BE2C (cell line): ENCODE results near the gene VPS35L.

Source experiments
- DNase-seq: peaks from one replicate; pipeline ENCODE4 v3.0.0-alpha.2; 2020
- H3K27me3 ChIP-seq: fragments of 250-450 bp; sonication (Bioruptor Pico); 2 replicates; pipeline ENCODE4 v1.5.1; 2020; ENCODE audit warnings: mild to moderate bottlenecking
- H3K36me3 ChIP-seq: fragments of 250-450 bp; sonication (Bioruptor Pico); 2 replicates; pipeline ENCODE4 v1.5.1; 2020; ENCODE audit warnings: mild to moderate bottlenecking
- H3K4me1 ChIP-seq: fragments of 250-450 bp; sonication (Bioruptor Pico); 2 replicates; pipeline ENCODE4 v1.5.1; 2020
- H3K4me3 ChIP-seq: 2 replicates; pipeline ENCODE4 v1.5.1; 2011; ENCODE audit warnings: low read depth, low read length
- H3K9me3 ChIP-seq: fragments of 250-450 bp; sonication (Bioruptor Pico); 2 replicates; pipeline ENCODE4 v1.5.1; 2020
- TF ChIP-seq, protein P1 (sequence below): IDR thresholded peaks from 2 replicates; pipeline ENCODE4 v1.5.1; 2012; ENCODE audit warnings: mild to moderate bottlenecking, low read depth, low read length

The VPS35L gene

DNA sequence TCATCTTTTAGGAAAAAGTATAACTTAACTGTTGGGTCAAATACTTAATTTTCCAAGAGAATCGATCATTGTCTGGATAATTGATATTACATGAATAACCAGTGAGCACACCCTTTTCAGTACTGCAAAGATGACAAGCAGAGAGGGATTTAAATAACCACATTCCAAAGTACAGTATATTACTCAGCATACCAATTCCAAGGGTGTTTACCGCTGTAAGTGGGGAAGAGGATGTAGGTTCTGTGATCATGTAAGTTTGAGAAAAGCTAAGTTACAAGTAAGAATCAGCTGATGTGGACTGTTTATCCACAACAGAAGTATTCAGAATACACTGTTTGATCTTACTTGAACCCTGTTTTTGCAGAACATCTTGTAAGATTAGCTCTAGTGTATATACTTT, 39.7 kb upstream of the VPS35L start:
- DNase-seq: no peak
- Histone ChIP-seq H3K4me1 (peaks cover 9% of the 10 kb centered on the region), H3K4me3 (no peak overlapping the region), H3K9me3 (no peaks in the 10 kb centered on the region), H3K27me3 (no peaks in the 10 kb centered on the region), H3K36me3 (peaks cover 28% of the 10 kb centered on the region)
- TF ChIP-seq, protein P1, sequence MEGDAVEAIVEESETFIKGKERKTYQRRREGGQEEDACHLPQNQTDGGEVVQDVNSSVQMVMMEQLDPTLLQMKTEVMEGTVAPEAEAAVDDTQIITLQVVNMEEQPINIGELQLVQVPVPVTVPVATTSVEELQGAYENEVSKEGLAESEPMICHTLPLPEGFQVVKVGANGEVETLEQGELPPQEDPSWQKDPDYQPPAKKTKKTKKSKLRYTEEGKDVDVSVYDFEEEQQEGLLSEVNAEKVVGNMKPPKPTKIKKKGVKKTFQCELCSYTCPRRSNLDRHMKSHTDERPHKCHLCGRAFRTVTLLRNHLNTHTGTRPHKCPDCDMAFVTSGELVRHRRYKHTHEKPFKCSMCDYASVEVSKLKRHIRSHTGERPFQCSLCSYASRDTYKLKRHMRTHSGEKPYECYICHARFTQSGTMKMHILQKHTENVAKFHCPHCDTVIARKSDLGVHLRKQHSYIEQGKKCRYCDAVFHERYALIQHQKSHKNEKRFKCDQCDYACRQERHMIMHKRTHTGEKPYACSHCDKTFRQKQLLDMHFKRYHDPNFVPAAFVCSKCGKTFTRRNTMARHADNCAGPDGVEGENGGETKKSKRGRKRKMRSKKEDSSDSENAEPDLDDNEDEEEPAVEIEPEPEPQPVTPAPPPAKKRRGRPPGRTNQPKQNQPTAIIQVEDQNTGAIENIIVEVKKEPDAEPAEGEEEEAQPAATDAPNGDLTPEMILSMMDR: no peak

DNA sequence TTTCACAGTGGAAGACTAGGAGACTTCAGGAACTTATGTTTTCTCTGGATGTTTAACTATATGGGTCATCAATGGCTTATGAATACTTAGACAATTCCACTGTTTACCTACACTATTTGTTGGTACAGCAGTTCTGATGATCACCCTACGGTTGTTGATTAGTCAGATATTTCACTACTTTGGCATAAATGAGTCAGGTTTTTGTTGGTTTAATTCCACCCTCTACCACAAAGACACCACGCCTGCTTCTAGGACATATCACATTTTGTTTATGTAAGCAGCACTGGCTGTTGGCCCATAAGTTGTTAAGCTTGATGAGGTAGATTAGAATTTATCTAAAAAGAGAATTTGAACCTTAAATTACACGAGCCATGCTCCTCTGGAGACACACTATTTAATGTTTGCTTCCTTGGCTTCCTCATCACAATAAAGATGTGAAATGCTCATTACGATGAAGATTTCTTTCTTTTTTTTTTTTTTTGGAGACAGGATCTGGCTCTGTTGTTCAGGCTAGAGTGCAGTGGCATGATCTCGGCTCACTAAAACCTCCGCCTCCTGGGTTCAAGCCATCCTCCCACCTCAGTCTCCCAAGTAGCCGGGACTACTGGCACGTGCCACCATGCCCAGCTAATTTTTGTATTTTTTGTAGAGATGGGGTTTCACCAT, 37.9 kb upstream of the VPS35L start:
- Histone ChIP-seq H3K4me3 (no peak overlapping the region), H3K36me3 (peaks cover 28% of the 10 kb centered on the region), H3K27me3 (no peaks in the 10 kb centered on the region), H3K9me3 (no peaks in the 10 kb centered on the region), H3K4me1 (peaks cover 11% of the 10 kb centered on the region)
- TF ChIP-seq, protein P1: no peak
- no peak for DNase-seq

GRCh38 chr16:19518388-19518787, 37.1 kb upstream of the VPS35L start:
- no peak for DNase-seq
- TF ChIP-seq, protein P1: no peak
- H3K4me1 ChIP-seq: peaks cover 11% of the 10 kb centered on the region

GRCh38 chr16:19520861-19521331, 34.6 kb upstream of the VPS35L start:
- no peaks in the 10 kb centered on the region for H3K9me3 ChIP-seq
- peaks cover 9% of the 10 kb centered on the region for H3K36me3 ChIP-seq
- H3K4me3 ChIP-seq: peak overlapping the region; percentile 92
- no peak for DNase-seq
- no peaks in the 10 kb centered on the region for H3K27me3 ChIP-seq
- TF ChIP-seq, protein P1: no peak
- peaks cover 11% of the 10 kb centered on the region for H3K4me1 ChIP-seq

More at GRCh38 chr16:19518388-19518787, 37.1 kb upstream of the VPS35L start:
- Histone ChIP-seq H3K9me3 (no peaks in the 10 kb centered on the region), H3K4me3 (no peak overlapping the region), H3K27me3 (no peaks in the 10 kb centered on the region), H3K36me3 (peaks cover 24% of the 10 kb centered on the region)

DNA sequence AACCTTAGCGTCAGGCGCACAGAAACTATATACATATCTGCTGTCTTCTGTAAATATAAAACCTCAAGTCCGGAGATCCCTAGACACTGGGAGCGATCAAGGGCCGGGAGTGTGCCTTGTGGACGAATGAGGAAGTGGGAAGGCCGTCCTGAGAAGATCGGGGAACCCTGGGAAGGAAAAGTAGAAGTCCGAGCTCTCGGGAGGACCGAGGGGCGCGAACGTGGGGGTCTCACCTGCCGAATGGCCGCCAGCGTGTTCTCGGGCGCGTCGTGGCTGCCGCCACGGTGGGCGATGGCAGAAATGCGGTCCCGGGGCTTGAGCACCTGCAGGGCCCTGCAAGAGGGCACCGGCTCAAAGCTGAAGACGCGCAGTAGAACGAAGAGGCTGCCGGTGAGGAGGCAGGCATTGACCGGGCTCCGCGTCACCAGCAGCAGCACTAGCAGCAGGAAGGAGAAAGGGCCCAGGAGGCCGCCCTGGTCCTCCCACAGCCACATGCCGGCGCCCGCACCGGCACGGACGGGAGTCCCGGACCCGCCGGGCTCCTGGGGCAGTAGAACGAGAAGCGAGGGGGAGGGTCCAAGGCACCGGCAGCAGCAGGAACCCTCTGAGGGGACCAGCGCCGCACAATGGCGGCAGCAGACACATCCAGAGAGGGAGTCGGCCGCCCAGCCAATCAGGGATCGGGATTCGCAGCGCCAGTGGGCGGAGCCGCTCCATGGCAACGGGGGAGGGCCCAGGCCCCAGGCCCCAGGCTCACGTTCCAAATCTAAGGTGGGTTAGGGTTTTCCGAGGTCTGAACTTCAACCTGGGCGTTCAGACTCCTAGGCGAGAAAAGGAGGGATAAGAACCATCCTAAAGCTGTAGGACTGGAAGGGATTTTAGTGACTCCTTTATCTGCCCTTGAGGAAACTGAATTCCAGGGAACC, 33.8 kb upstream of the VPS35L start, which contains the start of gene GDE1:
TSS of gene GDE1 (minus strand) at position 628 of the 926 bp plus-strand sequence. CDS start at position 494, 134 bp downstream.
- Histone ChIP-seq H3K4me3 (peak within 1 kb of the TSS; percentile 92), H3K9me3 (no peaks in the 10 kb centered on the region), H3K27me3 (no peaks in the 10 kb centered on the region), H3K4me1 (peaks cover 10% of the 10 kb centered on the region), H3K36me3 (peaks cover 1% of the 10 kb centered on the region)
- TF ChIP-seq, protein P1: peak; percentile 42
- peak; percentile 97 for DNase-seq
